ENCODE data around the gene RPS17.
"Not testable (repeated sequence)": the region's sequence is repeated elsewhere in the genome, so short reads cannot be mapped to it uniquely, and the experiment has no call there.

The RPS17 gene

DNA sequence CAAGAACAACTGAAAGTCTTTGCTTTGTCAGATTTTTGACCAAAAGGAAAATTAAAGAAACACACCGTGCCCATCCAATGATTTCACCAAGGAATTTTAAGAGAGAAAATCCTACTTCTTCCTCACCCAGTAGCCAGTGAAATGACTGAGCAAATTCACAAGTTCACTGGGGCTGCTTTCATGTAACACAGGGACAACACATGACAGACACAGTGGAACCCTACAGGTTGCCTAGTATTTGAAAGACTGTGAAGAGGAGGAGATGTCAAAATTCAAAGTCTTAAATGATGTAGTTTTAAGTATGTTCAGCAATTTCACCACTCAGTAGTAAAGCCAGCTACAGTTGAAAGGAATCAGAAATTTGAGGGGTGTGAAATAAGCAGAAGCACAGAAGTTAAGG is 33.2 kb downstream of the RPS17 start:
- not testable (repeated sequence) for DNase-seq (ENCODE audit: low spot score)

GRCh38 chr15:82505842-82506241 is 34.4 kb downstream of the RPS17 start:
- not testable (repeated sequence) for DNase-seq (ENCODE audit: low spot score)

- not testable (repeated sequence) for DNase-seq (ENCODE audit: low spot score)
Observed at GRCh38 chr15:82504074-82504473, 36.2 kb downstream of the RPS17 start.

- not testable (repeated sequence) for DNase-seq (ENCODE audit: low spot score)
Observed at GRCh38 chr15:82502700-82503339, 37.4 kb downstream of the RPS17 start.

DNA sequence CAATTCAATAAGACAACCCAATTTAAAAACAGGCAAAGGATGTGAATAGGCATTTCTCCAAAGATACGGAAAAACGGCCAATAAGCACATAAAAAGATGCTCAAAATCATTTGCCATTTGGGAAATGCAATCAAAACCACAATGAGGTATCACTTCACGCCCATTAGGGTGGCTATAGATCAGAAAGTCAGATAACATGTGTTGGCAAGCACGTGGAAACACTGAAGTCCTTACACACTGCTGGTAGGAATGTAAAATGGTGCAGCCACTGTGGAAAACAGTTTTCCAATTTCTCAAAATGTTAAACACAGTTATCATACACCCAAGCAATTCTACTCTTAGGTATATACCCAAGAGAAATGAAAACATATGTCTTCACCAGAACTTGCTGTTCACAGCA is 39.5 kb downstream of the RPS17 start:
- not testable (repeated sequence) for DNase-seq (ENCODE audit: low spot score)

DNA sequence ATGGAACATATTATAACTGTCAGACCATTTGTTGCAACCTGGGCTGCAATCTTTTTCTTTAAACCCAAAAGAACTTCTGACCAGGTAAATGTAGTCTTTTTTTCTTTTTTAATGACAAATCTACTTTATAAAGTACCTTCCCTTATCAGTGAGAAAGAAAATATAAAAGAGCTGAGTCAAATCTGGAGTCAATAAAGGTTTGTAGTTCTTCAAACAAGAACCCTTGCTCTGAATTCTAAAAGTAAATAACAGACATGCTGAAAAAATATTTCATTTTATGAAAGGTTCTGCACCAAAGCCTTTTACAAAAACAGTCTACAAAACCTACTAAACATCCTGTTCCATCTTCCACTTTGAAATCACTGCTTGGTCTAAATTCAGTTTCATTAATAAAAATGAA is 42.3 kb downstream of the RPS17 start:
- not testable (repeated sequence) for DNase-seq (ENCODE audit: low spot score)

GRCh38 chr15:82488250-82488649 is 52.0 kb downstream of the RPS17 start:
- not testable (repeated sequence) for DNase-seq (ENCODE audit: low spot score)

- not testable (repeated sequence) for DNase-seq (ENCODE audit: low spot score)
Observed at GRCh38 chr15:82487045-82487444, 53.2 kb downstream of the RPS17 start.
